Measurements from ENCODE around the gene CARD14.

The CARD14 gene

GRCh38 chr17:80169784-80170500, at the start of gene CARD14:
TSS of gene CARD14 (plus strand) at chr17:80170030. CDS start at chr17:80181439, 11,409 bp downstream.
- no peak for TF ChIP-seq CTCF (IDR thresholded peaks at IDR 0.05; ENCODE audit: low read depth, low read length, missing control alignments)
- no peak within 1 kb of the TSS for H3K4me3 ChIP-seq (ENCODE audit: low read depth, low read length)

GRCh38 chr17:80122026-80122575, 47.7 kb upstream of the CARD14 start:
- no peak for DNase-seq (ENCODE audit: low read depth)
- no peak for TF ChIP-seq CTCF (IDR thresholded peaks at IDR 0.05; ENCODE audit: low read depth, low read length, missing control alignments)
- no peak overlapping the region for H3K4me3 ChIP-seq (ENCODE audit: low read depth, low read length)

More at GRCh38 chr17:80169784-80170500, at the start of gene CARD14:
- no peak for DNase-seq (ENCODE audit: low read depth)

DNA sequence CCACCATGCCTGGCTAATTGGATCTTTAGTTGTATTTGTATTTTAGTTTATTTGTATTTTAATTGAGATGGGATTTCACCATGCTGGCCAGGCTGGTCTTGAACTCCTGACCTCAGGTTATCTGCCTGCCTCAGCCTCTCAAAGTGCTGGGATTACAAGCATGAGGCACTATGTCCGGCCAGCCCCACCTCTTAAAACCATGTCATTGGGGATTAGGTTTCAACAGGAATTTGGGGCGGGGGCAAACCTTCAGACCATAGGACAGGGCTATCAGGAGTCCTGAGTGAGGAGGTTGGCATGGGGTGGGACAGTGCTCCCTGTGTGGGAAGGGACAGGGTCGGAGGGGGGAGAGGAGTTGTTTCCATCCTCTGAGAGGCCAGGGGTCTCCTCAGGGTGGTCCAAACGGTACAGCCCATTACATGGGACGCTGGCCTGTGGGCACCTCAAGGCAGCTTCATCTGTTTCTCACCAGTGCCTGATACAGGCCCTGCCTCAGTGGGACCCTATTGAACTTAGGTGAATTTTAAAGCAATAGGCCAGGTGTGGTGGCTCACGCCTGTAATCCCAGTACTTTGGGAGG, 46.8 kb upstream of the CARD14 start:
- H3K4me3 ChIP-seq (ENCODE audit: low read depth, low read length) = no peak overlapping the region
- TF ChIP-seq CTCF (IDR thresholded peaks at IDR 0.05; ENCODE audit: low read depth, low read length, missing control alignments) = no peak
- no peak for DNase-seq (ENCODE audit: low read depth)

- no peak for DNase-seq (ENCODE audit: low read depth)
Measured at GRCh38 chr17:80123791-80124190, 46.0 kb upstream of the CARD14 start.

DNA sequence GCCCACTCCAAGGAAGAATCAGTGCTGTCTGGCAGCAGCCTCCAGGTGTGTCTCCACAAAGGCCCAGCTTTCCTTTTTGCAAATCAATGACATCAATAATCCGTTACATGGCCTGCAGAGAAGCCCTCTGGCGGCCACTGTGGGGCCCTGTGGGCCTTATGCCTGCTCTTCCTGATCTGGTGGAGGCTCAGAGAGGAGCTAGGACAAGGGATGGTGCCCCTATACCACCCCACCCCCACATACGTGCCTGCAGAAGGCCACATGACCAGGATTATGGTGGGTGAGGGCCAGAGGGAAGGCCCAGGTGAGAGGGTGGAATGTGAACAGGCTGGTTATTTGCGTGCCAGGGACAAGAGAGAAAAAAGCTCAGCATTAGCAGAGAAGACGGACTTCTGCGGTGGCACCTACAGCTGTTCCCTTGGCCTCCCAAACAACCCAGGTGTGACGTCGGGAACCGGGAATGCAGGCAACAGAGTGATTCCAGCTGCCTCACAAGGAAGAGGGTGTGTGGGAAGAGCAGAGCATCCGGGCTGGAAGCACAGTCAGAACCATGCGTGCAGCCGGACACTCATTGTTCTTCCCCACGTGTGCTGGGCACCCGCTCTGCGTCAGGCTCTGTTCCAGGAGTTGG, 45.4 kb upstream of the CARD14 start:
- peak; percentile 41 for TF ChIP-seq CTCF (IDR thresholded peaks at IDR 0.05; ENCODE audit: low read depth, low read length, missing control alignments)
- H3K4me3 ChIP-seq (ENCODE audit: low read depth, low read length) = no peak overlapping the region
- DNase-seq (ENCODE audit: low read depth) = no peak

More at GRCh38 chr17:80123791-80124190, 46.0 kb upstream of the CARD14 start:
- no peak overlapping the region for H3K4me3 ChIP-seq (ENCODE audit: low read depth, low read length)
- TF ChIP-seq CTCF (IDR thresholded peaks at IDR 0.05; ENCODE audit: low read depth, low read length, missing control alignments) = no peak

DNA sequence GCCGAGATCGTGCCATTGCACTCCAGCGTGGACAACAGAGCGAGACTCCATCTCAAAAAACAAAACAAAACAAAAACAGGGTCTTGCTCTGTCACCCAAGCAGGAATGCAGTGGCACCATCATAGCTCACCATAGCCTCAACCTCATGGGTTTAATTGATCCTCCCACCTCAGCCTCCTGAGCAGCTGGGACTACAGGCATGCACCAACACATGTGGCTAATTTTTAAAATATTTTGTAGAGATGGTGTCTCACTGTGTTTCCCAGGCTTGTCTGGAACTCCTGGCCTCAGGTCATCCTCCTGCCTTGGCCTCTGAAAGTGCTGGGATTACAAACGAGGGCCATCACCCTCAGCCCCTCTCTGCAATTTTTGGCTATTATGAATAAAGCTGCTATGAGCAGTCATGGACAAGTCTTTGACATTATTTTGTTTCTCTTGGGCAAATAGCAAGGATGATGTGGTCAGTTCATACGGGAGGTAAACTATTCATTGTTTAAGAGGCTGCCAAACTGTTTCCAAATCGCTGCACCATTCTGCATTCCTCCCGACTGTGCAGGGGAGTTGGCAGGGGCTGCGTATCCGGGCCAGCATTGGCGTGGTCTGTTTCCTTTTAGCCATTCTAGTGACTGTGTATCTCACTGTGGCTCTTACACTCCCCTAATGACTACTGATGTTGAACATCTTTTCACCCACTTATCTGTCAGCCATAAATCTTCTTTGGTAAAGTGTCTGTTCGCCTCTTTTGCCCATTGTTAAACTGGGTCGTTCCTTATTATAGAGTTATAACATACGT, 44.0 kb upstream of the CARD14 start:
- no peak for TF ChIP-seq CTCF (IDR thresholded peaks at IDR 0.05; ENCODE audit: low read depth, low read length, missing control alignments)
- DNase-seq (ENCODE audit: low read depth) = no peak
- H3K4me3 ChIP-seq (ENCODE audit: low read depth, low read length) = no peak overlapping the region

Measured in GM12864 (cell line).